Lung (tissue), 12 donors: ENCODE measurements around the gene AP3D1. TPM values are rescaled to one million over a fixed set of nuclear protein-coding genes. Genes with fewer than 3 reads are reported as not detected.

Source experiments
- ATAC-seq: fragments of 200-7000 bp; cut with Tn5 transposase; one replicate; pipeline ENCODE4 v1.9.1; 2020; ENCODE audit warnings: moderate number of reproducible peaks; ENCODE audit not compliant: insufficient read depth, low FRiP score
- DNase-seq, 3 donors: peaks; one replicate each; pipeline ENCODE4 v3.0.0-alpha.2; 2013 to 2017
- H3K27ac ChIP-seq, 2 donors: one replicate each; pipeline ENCODE4 v1.5.1; 2013; ENCODE audit warnings: mild to moderate bottlenecking in 2 of 2, moderate library complexity in 2 of 2, control low read depth in 1 of 2, inconsistent platforms in 1 of 2, low read depth in 1 of 2, low read length in 1 of 2
- H3K27me3 ChIP-seq, 3 donors: one replicate each; pipeline ENCODE4 v1.5.1; 2013; ENCODE audit warnings: low read length in 2 of 3; ENCODE audit not compliant: control insufficient read depth in 3 of 3, insufficient read depth in 3 of 3
- H3K36me3 ChIP-seq, 4 donors: one replicate each; pipeline ENCODE4 v1.5.1; 2013; ENCODE audit warnings: low read length in 4 of 4, mild to moderate bottlenecking in 1 of 4, moderate library complexity in 1 of 4; ENCODE audit not compliant: control insufficient read depth in 4 of 4, insufficient read depth in 4 of 4
- H3K4me1 ChIP-seq, 5 donors: one replicate each; pipeline ENCODE4 v1.5.1; 2013; ENCODE audit warnings: low read length in 5 of 5, mild to moderate bottlenecking in 2 of 5, moderate library complexity in 1 of 5; ENCODE audit not compliant: control insufficient read depth in 5 of 5, insufficient read depth in 5 of 5
- H3K4me3 ChIP-seq: one replicate; pipeline ENCODE4 v1.5.1; 2013; ENCODE audit warnings: mild to moderate bottlenecking, control low read depth, moderate library complexity
- H3K9ac ChIP-seq, 2 donors: one replicate each; pipeline ENCODE4 v1.5.1; 2013; ENCODE audit warnings: low read length in 2 of 2, control low read depth in 1 of 2; ENCODE audit not compliant: insufficient read depth in 1 of 2
- H3K9me3 ChIP-seq, 4 donors: one replicate each; pipeline ENCODE4 v1.5.1; 2013; ENCODE audit warnings: low read length in 3 of 4, mild to moderate bottlenecking in 1 of 4, moderate library complexity in 1 of 4; ENCODE audit not compliant: control insufficient read depth in 4 of 4, insufficient read depth in 3 of 4
- CTCF ChIP-seq: IDR thresholded peaks from 2 replicates; pipeline ENCODE4 v1.5.1; 2012; ENCODE audit warnings: mild to moderate bottlenecking; ENCODE audit errors: control extremely low read depth, extremely low read depth
- WGBS, 2 donors: extraction: QIAGEN DNeasy Blood & Tissue Kit; methylation state at CpG; one replicate each; pipeline ENCODE4 v1.1.7; 2013; 5-methylcytosine and 5-hydroxymethylcytosine counted together
- polyA plus RNA-seq, 2 donors: library from polyadenylated mRNA; stranded (reverse); fragments of 200-250 nt; gene quantifications; one replicate each; pipeline ENCODE4 v1.2.1, GENCODE V29; 2013
- total RNA-seq, 2 donors: library from RNA; depleted of rRNA in 1 of 2; stranded (reverse); fragments of >200 nt in 1 of 2; gene quantifications; one replicate each; pipeline ENCODE4 v1.2.1, GENCODE V29; 2014 to 2021
- donor health status: control.
- donor health status: control.
- donor health status: Bipolar disorder and iron deficiency.
- donor health status: healthy.
- donor health status: DM: yes; HTN: yes; CAD: no.

Gene AP3D1
- total and polyA plus RNA-seq, 4 donors: 55.3 to 144 (median 85.4) TPM

- no peak for DNase-seq
- WGBS, 2 donors: 14 to 20% methylated on average over 30 of the region's 30 CpGs
Measured at GRCh38 chr19:2149980-2150793, 1.2 kb downstream of the AP3D1 start.

GRCh38 chr19:2148482-2149135 is 2.8 kb downstream of the AP3D1 start:
- WGBS, 2 donors: 86 to 91% methylated on average over 16 of the region's 16 CpGs
- Histone ChIP-seq H3K4me3 (no peak overlapping the region), H3K27me3 (no peaks in the 10 kb centered on the region), H3K27ac (no peak overlapping the region), H3K4me1 (peaks cover 8 to 15% (median 12%) of the 10 kb centered on the region in 5 donors), H3K9ac (no peak overlapping the region), H3K36me3 (peaks cover 0 to 14% (median 0%) of the 10 kb centered on the region in 4 donors), H3K9me3 (no peaks in the 10 kb centered on the region)
- DNase-seq: no peak
- TF ChIP-seq CTCF: no peak
- no peak for ATAC-seq

More at GRCh38 chr19:2149980-2150793, 1.2 kb downstream of the AP3D1 start:
- Histone ChIP-seq H3K4me3 (peak overlapping the region; percentile 81), H3K27ac (peak overlapping the region; percentile 79 to 91), H3K4me1 (peaks cover 8 to 15% (median 12%) of the 10 kb centered on the region in 5 donors), H3K36me3 (peaks cover 0 to 10% (median 0%) of the 10 kb centered on the region in 4 donors), H3K9ac (peak overlapping the region; percentile 50 to 86), H3K9me3 (no peaks in the 10 kb centered on the region), H3K27me3 (no peaks in the 10 kb centered on the region)
- no peak for TF ChIP-seq CTCF
- ATAC-seq: no peak

- peaks cover 8 to 15% (median 9%) of the 10 kb centered on the region in 5 donors for H3K4me1 ChIP-seq
- H3K27me3 ChIP-seq: no peaks in the 10 kb centered on the region
- no peak for TF ChIP-seq CTCF
- H3K9me3 ChIP-seq: no peaks in the 10 kb centered on the region
- DNase-seq (no peak), ATAC-seq (no peak)
- no peak overlapping the region for H3K27ac ChIP-seq
- no peak overlapping the region for H3K4me3 ChIP-seq
- WGBS, 2 donors: 74 to 80% methylated on average over 16 of the region's 16 CpGs
- H3K9ac ChIP-seq: no peak overlapping the region
- peaks cover 0 to 14% (median 0%) of the 10 kb centered on the region in 4 donors for H3K36me3 ChIP-seq
Measured at GRCh38 chr19:2145831-2146241, 5.5 kb downstream of the AP3D1 start.
